ENCODE data around the gene GPR37L1. TPM values are rescaled to one million over a fixed set of nuclear protein-coding genes. Genes with fewer than 3 reads are reported as not detected.

GPR37L1 gene, protein sequence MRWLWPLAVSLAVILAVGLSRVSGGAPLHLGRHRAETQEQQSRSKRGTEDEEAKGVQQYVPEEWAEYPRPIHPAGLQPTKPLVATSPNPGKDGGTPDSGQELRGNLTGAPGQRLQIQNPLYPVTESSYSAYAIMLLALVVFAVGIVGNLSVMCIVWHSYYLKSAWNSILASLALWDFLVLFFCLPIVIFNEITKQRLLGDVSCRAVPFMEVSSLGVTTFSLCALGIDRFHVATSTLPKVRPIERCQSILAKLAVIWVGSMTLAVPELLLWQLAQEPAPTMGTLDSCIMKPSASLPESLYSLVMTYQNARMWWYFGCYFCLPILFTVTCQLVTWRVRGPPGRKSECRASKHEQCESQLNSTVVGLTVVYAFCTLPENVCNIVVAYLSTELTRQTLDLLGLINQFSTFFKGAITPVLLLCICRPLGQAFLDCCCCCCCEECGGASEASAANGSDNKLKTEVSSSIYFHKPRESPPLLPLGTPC
- under 1 TPM in 4 of 6 experiments, not detected in 2; 0.12 to 0.49 (median 0.12) TPM for total RNA-seq
- long read RNA-seq, result 0 reads

DNA sequence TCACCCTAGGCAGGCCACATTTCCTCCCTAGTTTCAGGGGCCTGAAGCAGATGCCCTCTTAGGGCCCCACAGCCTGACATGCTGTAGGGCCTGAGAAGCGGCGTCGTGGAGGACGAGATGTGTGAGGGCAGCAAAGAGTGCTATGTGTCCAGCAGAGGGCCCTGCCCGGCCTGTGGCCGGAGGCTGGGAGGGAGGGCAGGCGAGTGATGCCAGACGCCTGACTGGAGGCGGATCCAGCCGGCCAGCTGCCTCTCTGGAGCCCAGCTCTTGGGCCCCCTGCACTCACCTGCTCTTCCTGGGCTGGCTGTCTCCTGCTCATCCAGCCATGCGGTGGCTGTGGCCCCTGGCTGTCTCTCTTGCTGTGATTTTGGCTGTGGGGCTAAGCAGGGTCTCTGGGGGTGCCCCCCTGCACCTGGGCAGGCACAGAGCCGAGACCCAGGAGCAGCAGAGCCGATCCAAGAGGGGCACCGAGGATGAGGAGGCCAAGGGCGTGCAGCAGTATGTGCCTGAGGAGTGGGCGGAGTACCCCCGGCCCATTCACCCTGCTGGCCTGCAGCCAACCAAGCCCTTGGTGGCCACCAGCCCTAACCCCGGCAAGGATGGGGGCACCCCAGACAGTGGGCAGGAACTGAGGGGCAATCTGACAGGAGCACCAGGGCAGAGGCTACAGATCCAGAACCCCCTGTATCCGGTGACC, at the start of gene GPR37L1:
Gene GPR37L1 (plus strand): TSS at position 279 of the 697 bp plus-strand sequence. CDS start 47 bp downstream, at position 326.
- no peak for TF ChIP-seq POLR2A (IDR thresholded peaks at IDR 0.05)
- TF ChIP-seq, protein P1, sequence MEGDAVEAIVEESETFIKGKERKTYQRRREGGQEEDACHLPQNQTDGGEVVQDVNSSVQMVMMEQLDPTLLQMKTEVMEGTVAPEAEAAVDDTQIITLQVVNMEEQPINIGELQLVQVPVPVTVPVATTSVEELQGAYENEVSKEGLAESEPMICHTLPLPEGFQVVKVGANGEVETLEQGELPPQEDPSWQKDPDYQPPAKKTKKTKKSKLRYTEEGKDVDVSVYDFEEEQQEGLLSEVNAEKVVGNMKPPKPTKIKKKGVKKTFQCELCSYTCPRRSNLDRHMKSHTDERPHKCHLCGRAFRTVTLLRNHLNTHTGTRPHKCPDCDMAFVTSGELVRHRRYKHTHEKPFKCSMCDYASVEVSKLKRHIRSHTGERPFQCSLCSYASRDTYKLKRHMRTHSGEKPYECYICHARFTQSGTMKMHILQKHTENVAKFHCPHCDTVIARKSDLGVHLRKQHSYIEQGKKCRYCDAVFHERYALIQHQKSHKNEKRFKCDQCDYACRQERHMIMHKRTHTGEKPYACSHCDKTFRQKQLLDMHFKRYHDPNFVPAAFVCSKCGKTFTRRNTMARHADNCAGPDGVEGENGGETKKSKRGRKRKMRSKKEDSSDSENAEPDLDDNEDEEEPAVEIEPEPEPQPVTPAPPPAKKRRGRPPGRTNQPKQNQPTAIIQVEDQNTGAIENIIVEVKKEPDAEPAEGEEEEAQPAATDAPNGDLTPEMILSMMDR (IDR thresholded peaks at IDR 0.05), result peak; percentile 55 to 67 (median 56)
- no peaks in the 10 kb centered on the region for H3K9me3 ChIP-seq
- ATAC-seq, result peak; percentile 57 to 72 (median 70)
- DNase-seq, result peak; percentile 70 to 76 (median 72)
- no CpG with 5 or more reads among the region's 19 CpGs for WGBS (ENCODE audit: insufficient coverage, low coverage, low lambda C conversion rate, missing lambda C conversion rate)
- H3K27me3 ChIP-seq, result no peaks in the 10 kb centered on the region
- no peak within 1 kb of the TSS for H3K27ac ChIP-seq
- H3K36me3 ChIP-seq, result no peaks in the 10 kb centered on the region
- intact Hi-C loops (cut with DNase I), result loop anchor here (5.0 to 10.0 kb wide), 3 partner anchors 120 to 238 kb away; partner anchors contain the start of gene SHISA4 (in 1 of the 2)
- H3K4me3 ChIP-seq, result no peak within 1 kb of the TSS
- peaks cover 0 to 11% (median 5%) of the 10 kb centered on the region in 4 donors for H3K4me1 ChIP-seq

DNA sequence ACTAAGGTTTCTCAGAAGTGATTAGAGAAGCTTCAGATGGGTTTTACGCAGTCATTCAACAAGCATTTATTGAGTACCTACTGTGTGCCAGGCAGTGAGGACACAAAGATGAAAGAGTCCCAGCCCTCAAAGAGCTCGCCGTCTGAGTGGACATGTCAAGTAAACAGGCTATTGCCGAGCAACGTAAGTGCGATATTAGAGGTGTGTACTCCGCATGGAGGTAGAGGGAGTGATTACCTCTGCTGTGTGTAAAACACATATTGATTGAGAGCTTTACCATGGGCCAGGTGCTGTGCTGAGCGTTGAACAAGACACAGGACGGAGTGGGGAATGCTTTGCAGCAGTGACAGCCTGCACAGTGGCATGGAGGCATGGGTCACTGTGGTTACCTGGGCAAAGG, 49.5 kb upstream of the GPR37L1 start:
- DNase-seq (no peak), ATAC-seq (no peak)
- H3K4me3 ChIP-seq, result no peak overlapping the region
- whole genome bisulfite sequencing (ENCODE audit: insufficient coverage, low coverage, low lambda C conversion rate, missing lambda C conversion rate), result 100% methylated on average over 6 of the region's 9 CpGs
- peaks cover 0 to 4% (median 0%) of the 10 kb centered on the region in 4 donors for H3K4me1 ChIP-seq
- no peak overlapping the region for H3K27ac ChIP-seq
- H3K27me3 ChIP-seq, result no peaks in the 10 kb centered on the region
- H3K9me3 ChIP-seq, result no peaks in the 10 kb centered on the region
- H3K36me3 ChIP-seq, result no peaks in the 10 kb centered on the region
- TF ChIP-seq, protein P1 (IDR thresholded peaks at IDR 0.05), result no peak
- TF ChIP-seq POLR2A (IDR thresholded peaks at IDR 0.05), result no peak
- intact Hi-C loops (cut with DNase I), result no loop called here

DNA sequence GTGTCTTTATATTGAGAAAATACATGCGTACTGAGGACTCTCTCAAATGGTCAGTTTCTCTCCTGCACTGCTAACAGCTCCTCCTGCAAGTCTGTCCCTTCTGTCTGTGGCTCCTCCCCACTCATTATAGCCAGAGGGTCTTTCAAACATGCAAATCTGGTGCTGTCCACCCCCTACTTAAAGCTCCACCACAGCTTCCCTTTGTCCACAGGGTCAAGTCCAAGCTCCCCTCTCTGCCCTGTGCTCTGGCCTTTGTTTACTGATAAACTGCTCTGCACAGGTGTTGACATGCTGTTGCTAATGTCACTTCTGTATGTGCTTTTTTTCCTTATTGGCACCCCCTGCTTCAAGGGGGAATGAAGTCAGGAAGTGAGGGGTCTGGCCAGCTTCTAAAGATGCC, 47.7 kb upstream of the GPR37L1 start:
- Histone ChIP-seq H3K9me3 (no peaks in the 10 kb centered on the region), H3K27me3 (no peaks in the 10 kb centered on the region), H3K36me3 (no peaks in the 10 kb centered on the region), H3K27ac (no peak overlapping the region), H3K4me1 (peaks cover 0 to 4% (median 0%) of the 10 kb centered on the region in 4 donors), H3K4me3 (no peak overlapping the region)
- no peak for DNase-seq
- TF ChIP-seq POLR2A (IDR thresholded peaks at IDR 0.05), result no peak
- TF ChIP-seq, protein P1 (IDR thresholded peaks at IDR 0.05), result no peak
- no CpG with 5 or more reads among the region's 1 CpG for WGBS (ENCODE audit: insufficient coverage, low coverage, low lambda C conversion rate, missing lambda C conversion rate)
- intact Hi-C loops (cut with DNase I), result no loop called here
- peak; percentile 26 to 66 (median 46) for ATAC-seq

DNA sequence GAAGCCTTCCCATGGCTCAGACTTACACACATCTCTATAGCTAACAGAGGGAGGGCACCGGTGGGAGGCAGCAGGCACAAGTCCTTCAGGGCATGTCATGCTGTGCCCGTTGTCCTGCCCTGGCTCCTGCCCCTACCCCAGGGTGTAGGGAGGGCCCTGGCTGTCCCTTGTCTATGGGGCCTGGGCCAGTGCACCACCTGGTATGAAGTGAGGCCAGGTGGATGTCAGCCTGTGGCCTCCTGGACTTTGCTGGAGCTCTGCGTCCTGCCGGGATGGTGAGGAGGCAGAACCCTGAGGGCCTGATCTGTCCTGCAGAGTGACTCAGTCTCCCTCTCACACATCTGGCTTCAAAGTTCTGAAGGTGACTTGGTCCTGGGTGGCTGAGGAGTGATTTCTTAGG, 47.3 kb upstream of the GPR37L1 start:
- no CpG with 5 or more reads among the region's 4 CpGs for WGBS (ENCODE audit: insufficient coverage, low coverage, low lambda C conversion rate, missing lambda C conversion rate)
- intact Hi-C loops (cut with DNase I), result no loop called here
- TF ChIP-seq, protein P1 (IDR thresholded peaks at IDR 0.05), result no peak
- TF ChIP-seq POLR2A (IDR thresholded peaks at IDR 0.05), result no peak
- no peaks in the 10 kb centered on the region for H3K9me3 ChIP-seq
- peaks cover 0 to 4% (median 0%) of the 10 kb centered on the region in 4 donors for H3K4me1 ChIP-seq
- no peaks in the 10 kb centered on the region for H3K36me3 ChIP-seq
- no peak overlapping the region for H3K4me3 ChIP-seq
- H3K27ac ChIP-seq, result no peak overlapping the region
- DNase-seq, result peak in 1 of 3 donors; percentile 59
- peak; percentile 34 to 74 (median 58) for ATAC-seq
- H3K27me3 ChIP-seq, result no peaks in the 10 kb centered on the region

All from right lobe of liver (tissue), 6 donors.